ENCODE measurements around the gene FILIP1L.
"Not testable (repeated sequence)": the region's sequence is repeated elsewhere in the genome, so short reads cannot be mapped to it uniquely, and the experiment has no call there.

FILIP1L gene

GRCh38 chr3:99845331-99845730 is 269.0 kb downstream of the FILIP1L start:
- Histone ChIP-seq H3K4me2 (ENCODE audit: low read length) (no peak overlapping the region), H2AFZ (no peak overlapping the region), H3K27me3 (ENCODE audit: control insufficient read depth, insufficient read depth, low read length) (no peaks in the 10 kb centered on the region), H3K27ac (peak overlapping the region; percentile 55), H3K9ac (no peak overlapping the region), H3K4me1 (peaks cover 22% of the 10 kb centered on the region), H3K79me2 (peaks cover 5% of the 10 kb centered on the region), H3K36me3 (ENCODE audit: control insufficient read depth, insufficient read depth, low read length) (no peaks in the 10 kb centered on the region), H3K4me3 (ENCODE audit: low read depth, low read length) (no peak overlapping the region), H3K9me3 (ENCODE audit: control insufficient read depth, low read length) (no peaks in the 10 kb centered on the region)
- TF ChIP-seq, protein P1, sequence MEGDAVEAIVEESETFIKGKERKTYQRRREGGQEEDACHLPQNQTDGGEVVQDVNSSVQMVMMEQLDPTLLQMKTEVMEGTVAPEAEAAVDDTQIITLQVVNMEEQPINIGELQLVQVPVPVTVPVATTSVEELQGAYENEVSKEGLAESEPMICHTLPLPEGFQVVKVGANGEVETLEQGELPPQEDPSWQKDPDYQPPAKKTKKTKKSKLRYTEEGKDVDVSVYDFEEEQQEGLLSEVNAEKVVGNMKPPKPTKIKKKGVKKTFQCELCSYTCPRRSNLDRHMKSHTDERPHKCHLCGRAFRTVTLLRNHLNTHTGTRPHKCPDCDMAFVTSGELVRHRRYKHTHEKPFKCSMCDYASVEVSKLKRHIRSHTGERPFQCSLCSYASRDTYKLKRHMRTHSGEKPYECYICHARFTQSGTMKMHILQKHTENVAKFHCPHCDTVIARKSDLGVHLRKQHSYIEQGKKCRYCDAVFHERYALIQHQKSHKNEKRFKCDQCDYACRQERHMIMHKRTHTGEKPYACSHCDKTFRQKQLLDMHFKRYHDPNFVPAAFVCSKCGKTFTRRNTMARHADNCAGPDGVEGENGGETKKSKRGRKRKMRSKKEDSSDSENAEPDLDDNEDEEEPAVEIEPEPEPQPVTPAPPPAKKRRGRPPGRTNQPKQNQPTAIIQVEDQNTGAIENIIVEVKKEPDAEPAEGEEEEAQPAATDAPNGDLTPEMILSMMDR (IDR thresholded peaks at IDR 0.05), result no peak

GRCh38 chr3:99843590-99844258 is 270.6 kb downstream of the FILIP1L start:
- Histone ChIP-seq H3K36me3 (ENCODE audit: control insufficient read depth, insufficient read depth, low read length) (no peaks in the 10 kb centered on the region), H3K4me3 (ENCODE audit: low read depth, low read length) (no peak overlapping the region), H3K4me1 (peaks cover 22% of the 10 kb centered on the region), H3K9me3 (ENCODE audit: control insufficient read depth, low read length) (no peaks in the 10 kb centered on the region), H3K27ac (peak overlapping the region; percentile 77), H3K9ac (no peak overlapping the region), H3K4me2 (ENCODE audit: low read length) (no peak overlapping the region), H2AFZ (peak overlapping the region; percentile 80), H3K27me3 (ENCODE audit: control insufficient read depth, insufficient read depth, low read length) (no peaks in the 10 kb centered on the region), H3K79me2 (no peaks in the 10 kb centered on the region)
- TF ChIP-seq, protein P1 (IDR thresholded peaks at IDR 0.05), result no peak

DNA sequence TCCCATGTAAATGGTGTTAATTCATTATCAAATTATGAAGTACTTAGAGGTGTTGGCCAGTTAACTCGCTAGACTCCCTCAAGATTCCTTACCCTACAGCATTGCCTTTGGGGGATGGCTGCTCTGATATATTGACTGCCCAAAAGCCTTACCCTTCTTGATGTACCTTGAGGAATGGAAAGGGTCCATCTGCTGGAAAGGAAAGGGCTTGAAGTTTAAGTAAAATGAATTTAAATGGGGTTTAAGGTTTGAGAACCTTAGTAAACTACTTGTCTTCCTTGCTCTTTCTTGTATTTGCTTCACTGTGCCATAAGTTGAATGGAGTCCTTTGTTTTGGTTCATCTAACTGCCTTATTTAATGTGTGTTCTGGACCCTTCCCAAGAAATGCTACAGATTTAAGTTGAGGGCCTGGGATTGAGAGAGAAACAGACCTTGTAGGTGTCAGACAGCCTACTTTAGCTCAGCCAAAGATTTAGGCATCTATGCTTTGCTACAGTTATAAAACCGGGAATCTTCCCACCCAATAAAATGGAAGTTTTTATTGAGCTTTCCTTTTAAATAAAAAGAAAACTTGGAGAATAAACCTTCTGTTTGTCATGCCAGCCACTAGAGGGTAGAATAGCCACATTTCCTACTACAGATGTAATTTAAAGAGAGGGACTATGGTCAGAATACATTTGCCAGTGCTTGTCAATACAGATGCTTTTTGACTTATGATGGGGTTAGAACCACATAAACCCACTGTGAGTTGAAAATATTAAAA is 271.3 kb downstream of the FILIP1L start:
- Histone ChIP-seq H3K36me3 (ENCODE audit: control insufficient read depth, insufficient read depth, low read length) (no peaks in the 10 kb centered on the region), H3K9me3 (ENCODE audit: control insufficient read depth, low read length) (no peaks in the 10 kb centered on the region), H2AFZ (peak overlapping the region; percentile 80), H3K4me1 (peaks cover 22% of the 10 kb centered on the region), H3K9ac (no peak overlapping the region), H3K4me3 (ENCODE audit: low read depth, low read length) (no peak overlapping the region), H3K4me2 (ENCODE audit: low read length) (peak overlapping the region; percentile 28), H3K79me2 (no peaks in the 10 kb centered on the region), H3K27me3 (ENCODE audit: control insufficient read depth, insufficient read depth, low read length) (no peaks in the 10 kb centered on the region), H3K27ac (peak overlapping the region; percentile 77)
- TF ChIP-seq, protein P1 (IDR thresholded peaks at IDR 0.05), result peak; percentile 82

GRCh38 chr3:99841949-99842348 is 272.4 kb downstream of the FILIP1L start:
- H3K27ac ChIP-seq; H3K27me3 ChIP-seq (ENCODE audit: control insufficient read depth, insufficient read depth, low read length); H3K36me3 ChIP-seq (ENCODE audit: control insufficient read depth, insufficient read depth, low read length); H3K4me3 ChIP-seq (ENCODE audit: low read depth, low read length); H3K9me3 ChIP-seq (ENCODE audit: control insufficient read depth, low read length); H2AFZ ChIP-seq; H3K9ac ChIP-seq; H3K4me2 ChIP-seq (ENCODE audit: low read length); H3K79me2 ChIP-seq: not testable (repeated sequence)
- H3K4me1 ChIP-seq, result peaks cover 22% of the 10 kb centered on the region

DNA sequence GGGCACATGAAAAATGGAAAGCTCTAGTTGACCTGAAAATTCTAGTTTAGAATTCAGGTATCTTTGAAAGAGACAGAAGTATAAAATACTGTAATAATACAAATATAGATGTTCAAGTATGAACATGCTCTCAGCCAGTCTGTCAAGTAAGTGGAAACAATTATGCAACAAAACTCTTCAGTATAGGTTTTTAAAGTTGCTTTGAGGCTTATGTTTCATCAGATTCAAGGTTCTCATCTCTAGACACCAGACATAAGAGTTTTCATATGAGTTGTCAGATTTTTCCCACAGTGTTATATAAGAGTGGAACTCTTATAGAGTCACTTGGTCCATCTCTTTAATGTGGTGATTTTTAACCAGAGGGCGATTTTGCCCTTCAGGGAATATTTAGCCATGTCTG is 274.7 kb downstream of the FILIP1L start:
- TF ChIP-seq, protein P1 (IDR thresholded peaks at IDR 0.05), result no peak
- Histone ChIP-seq H3K4me3 (ENCODE audit: low read depth, low read length) (no peak overlapping the region), H3K79me2 (peaks cover 13% of the 10 kb centered on the region), H3K9ac (no peak overlapping the region), H3K4me2 (ENCODE audit: low read length) (no peak overlapping the region), H2AFZ (no peak overlapping the region), H3K27ac (no peak overlapping the region), H3K27me3 (ENCODE audit: control insufficient read depth, insufficient read depth, low read length) (no peaks in the 10 kb centered on the region), H3K9me3 (ENCODE audit: control insufficient read depth, low read length) (no peaks in the 10 kb centered on the region), H3K4me1 (peaks cover 12% of the 10 kb centered on the region), H3K36me3 (ENCODE audit: control insufficient read depth, insufficient read depth, low read length) (no peaks in the 10 kb centered on the region)

Measured in parathyroid adenoma (tissue), 2 donors.